Activated T-cell treated with anti-CD3 and anti-CD28 coated beads, Interleukin-2, amount 50 U/mL, for 24 hours (primary cell): Measurements from ENCODE around the gene AGGF1.
A peak's percentile ranks its signal among the peaks of the same experiment; 100 is the strongest.
"Not testable (repeated sequence)": the region's sequence is repeated elsewhere in the genome, so short reads cannot be mapped to it uniquely, and the experiment has no call there.

Experiments used
- DNase-seq: peaks from one replicate; pipeline ENCODE4 v3.0.0-alpha.2; 2020
- H3K27ac Mint-ChIP-seq: 2 replicates; pipeline ENCODE4 v1.8.0; 2020; ENCODE audit warnings: mild to moderate bottlenecking, mixed read lengths
- H3K27me3 Mint-ChIP-seq: 2 replicates; pipeline ENCODE4 v1.8.0; 2020; ENCODE audit warnings: mixed read lengths
- H3K36me3 Mint-ChIP-seq: 2 replicates; pipeline ENCODE4 v1.8.0; 2020; ENCODE audit warnings: low read depth, mixed read lengths
- H3K4me1 Mint-ChIP-seq: 2 replicates; pipeline ENCODE4 v1.8.0; 2020; ENCODE audit warnings: low read depth, mixed read lengths
- H3K4me3 Mint-ChIP-seq: 2 replicates; pipeline ENCODE4 v1.8.0; 2020; ENCODE audit warnings: mild to moderate bottlenecking, moderate library complexity, mixed read lengths
- H3K9me3 Mint-ChIP-seq: 2 replicates; pipeline ENCODE4 v1.8.0; 2020; ENCODE audit warnings: mixed read lengths

AGGF1 gene

GRCh38 chr5:77030097-77031071, at the start of gene AGGF1:
TSS of gene AGGF1 (plus strand) at chr5:77030404. CDS start at chr5:77030767, 363 bp downstream.
- peak within 1 kb of the TSS; percentile 96 for H3K4me3 Mint-ChIP-seq
- H3K27me3 Mint-ChIP-seq: no peaks in the 10 kb centered on the region
- H3K9me3 Mint-ChIP-seq: peaks cover 14% of the 10 kb centered on the region
- H3K36me3 Mint-ChIP-seq: peaks cover 61% of the 10 kb centered on the region
- H3K4me1 Mint-ChIP-seq: peaks cover 45% of the 10 kb centered on the region
- H3K27ac Mint-ChIP-seq: peak within 1 kb of the TSS; percentile 96
- DNase-seq: peak; percentile 91

GRCh38 chr5:76980518-76981144, 49.6 kb upstream of the AGGF1 start:
- no peak overlapping the region for H3K4me3 Mint-ChIP-seq
- H3K4me1 Mint-ChIP-seq: no peaks in the 10 kb centered on the region
- H3K27me3 Mint-ChIP-seq: no peaks in the 10 kb centered on the region
- H3K27ac Mint-ChIP-seq: no peak overlapping the region
- H3K36me3 Mint-ChIP-seq: no peaks in the 10 kb centered on the region
- no peak for DNase-seq
- H3K9me3 Mint-ChIP-seq: no peaks in the 10 kb centered on the region

GRCh38 chr5:76982450-76982849, 47.8 kb upstream of the AGGF1 start:
- no peaks in the 10 kb centered on the region for H3K27me3 Mint-ChIP-seq
- H3K4me1 Mint-ChIP-seq: no peaks in the 10 kb centered on the region
- H3K36me3 Mint-ChIP-seq: no peaks in the 10 kb centered on the region
- no peaks in the 10 kb centered on the region for H3K9me3 Mint-ChIP-seq
- no peak overlapping the region for H3K27ac Mint-ChIP-seq
- H3K4me3 Mint-ChIP-seq: no peak overlapping the region
- no peak for DNase-seq

- Mint-ChIP-seq H3K36me3 (no peaks in the 10 kb centered on the region), H3K9me3 (no peaks in the 10 kb centered on the region), H3K27me3 (no peaks in the 10 kb centered on the region), H3K4me1 (no peaks in the 10 kb centered on the region), H3K4me3 (no peak overlapping the region), H3K27ac (no peak overlapping the region)
- DNase-seq: no peak
Measured at GRCh38 chr5:76983468-76983867, 46.7 kb upstream of the AGGF1 start.

GRCh38 chr5:76986825-76987526, 43.2 kb upstream of the AGGF1 start:
- DNase-seq: no peak
- no peaks in the 10 kb centered on the region for H3K4me1 Mint-ChIP-seq
- H3K9me3 Mint-ChIP-seq: no peaks in the 10 kb centered on the region
- H3K4me3 Mint-ChIP-seq: no peak overlapping the region
- no peaks in the 10 kb centered on the region for H3K27me3 Mint-ChIP-seq
- H3K36me3 Mint-ChIP-seq: no peaks in the 10 kb centered on the region
- no peak overlapping the region for H3K27ac Mint-ChIP-seq

GRCh38 chr5:76990899-76991459, 39.2 kb upstream of the AGGF1 start:
- no peak overlapping the region for H3K4me3 Mint-ChIP-seq
- no peak for DNase-seq
- peaks cover 4% of the 10 kb centered on the region for H3K27me3 Mint-ChIP-seq
- H3K9me3 Mint-ChIP-seq: no peaks in the 10 kb centered on the region
- no peaks in the 10 kb centered on the region for H3K36me3 Mint-ChIP-seq
- no peak overlapping the region for H3K27ac Mint-ChIP-seq
- no peaks in the 10 kb centered on the region for H3K4me1 Mint-ChIP-seq

- not testable (repeated sequence) for H3K4me1 Mint-ChIP-seq, H3K4me3 Mint-ChIP-seq, H3K36me3 Mint-ChIP-seq, H3K9me3 Mint-ChIP-seq, H3K27ac Mint-ChIP-seq, DNase-seq
- H3K27me3 Mint-ChIP-seq: peaks cover 15% of the 10 kb centered on the region
Measured at GRCh38 chr5:76993436-76993835, 36.8 kb upstream of the AGGF1 start.

- Mint-ChIP-seq H3K4me1 (no peaks in the 10 kb centered on the region), H3K36me3 (no peaks in the 10 kb centered on the region), H3K27me3 (peaks cover 15% of the 10 kb centered on the region), H3K9me3 (no peaks in the 10 kb centered on the region), H3K27ac (no peak overlapping the region), H3K4me3 (no peak overlapping the region)
- no peak for DNase-seq
Measured at GRCh38 chr5:76994337-76994736, 35.9 kb upstream of the AGGF1 start.

GRCh38 chr5:76998251-76998650, 32.0 kb upstream of the AGGF1 start:
- H3K9me3 Mint-ChIP-seq, H3K27ac Mint-ChIP-seq, DNase-seq, H3K36me3 Mint-ChIP-seq, H3K4me3 Mint-ChIP-seq, H3K4me1 Mint-ChIP-seq: not testable (repeated sequence)
- peaks cover 23% of the 10 kb centered on the region for H3K27me3 Mint-ChIP-seq

GRCh38 chr5:76999451-76999850, 30.8 kb upstream of the AGGF1 start:
- H3K4me3 Mint-ChIP-seq: no peak overlapping the region
- H3K36me3 Mint-ChIP-seq: no peaks in the 10 kb centered on the region
- H3K27me3 Mint-ChIP-seq: peaks cover 21% of the 10 kb centered on the region
- no peak overlapping the region for H3K27ac Mint-ChIP-seq
- no peaks in the 10 kb centered on the region for H3K9me3 Mint-ChIP-seq
- H3K4me1 Mint-ChIP-seq: no peaks in the 10 kb centered on the region
- DNase-seq: no peak

GRCh38 chr5:77003246-77003645, 27.0 kb upstream of the AGGF1 start:
- no peak for DNase-seq
- H3K27me3 Mint-ChIP-seq: peaks cover 26% of the 10 kb centered on the region
- H3K36me3 Mint-ChIP-seq: no peaks in the 10 kb centered on the region
- no peak overlapping the region for H3K4me3 Mint-ChIP-seq
- H3K9me3 Mint-ChIP-seq: no peaks in the 10 kb centered on the region
- H3K4me1 Mint-ChIP-seq: no peaks in the 10 kb centered on the region
- no peak overlapping the region for H3K27ac Mint-ChIP-seq

- Mint-ChIP-seq H3K27ac (no peak overlapping the region), H3K36me3 (no peaks in the 10 kb centered on the region), H3K9me3 (peaks cover 2% of the 10 kb centered on the region), H3K4me3 (no peak overlapping the region), H3K27me3 (peaks cover 24% of the 10 kb centered on the region), H3K4me1 (no peaks in the 10 kb centered on the region)
- no peak for DNase-seq
Measured at GRCh38 chr5:77006124-77006523, 24.1 kb upstream of the AGGF1 start.

GRCh38 chr5:77008413-77008812, 21.8 kb upstream of the AGGF1 start:
- H3K27me3 Mint-ChIP-seq: peaks cover 19% of the 10 kb centered on the region
- H3K4me1 Mint-ChIP-seq: peaks cover 5% of the 10 kb centered on the region
- H3K4me3 Mint-ChIP-seq: no peak overlapping the region
- no peak overlapping the region for H3K27ac Mint-ChIP-seq
- H3K9me3 Mint-ChIP-seq: peaks cover 2% of the 10 kb centered on the region
- H3K36me3 Mint-ChIP-seq: no peaks in the 10 kb centered on the region
- DNase-seq: no peak

- H3K27me3 Mint-ChIP-seq: peaks cover 16% of the 10 kb centered on the region
- peaks cover 2% of the 10 kb centered on the region for H3K9me3 Mint-ChIP-seq
- no peak overlapping the region for H3K4me3 Mint-ChIP-seq
- no peak overlapping the region for H3K27ac Mint-ChIP-seq
- peaks cover 5% of the 10 kb centered on the region for H3K4me1 Mint-ChIP-seq
- H3K36me3 Mint-ChIP-seq: no peaks in the 10 kb centered on the region
- DNase-seq: no peak
Measured at GRCh38 chr5:77010243-77010642, 20.0 kb upstream of the AGGF1 start.
